Lung (tissue), 12 donors: ENCODE results near the gene TRIM63. TPM values are rescaled to one million over a fixed set of nuclear protein-coding genes. Genes with fewer than 3 reads are reported as not detected.

Experiments
- ATAC-seq: fragments of 200-7000 bp; cut with Tn5 transposase; one replicate; pipeline ENCODE4 v1.9.1; 2020; ENCODE audit warnings: moderate number of reproducible peaks; ENCODE audit not compliant: insufficient read depth, low FRiP score
- DNase-seq, 3 donors: peaks; one replicate each; pipeline ENCODE4 v3.0.0-alpha.2; 2013 to 2017
- H3K27ac ChIP-seq, 2 donors: one replicate each; pipeline ENCODE4 v1.5.1; 2013; ENCODE audit warnings: mild to moderate bottlenecking in 2 of 2, moderate library complexity in 2 of 2, control low read depth in 1 of 2, inconsistent platforms in 1 of 2, low read depth in 1 of 2, low read length in 1 of 2
- H3K27me3 ChIP-seq, 3 donors: one replicate each; pipeline ENCODE4 v1.5.1; 2013; ENCODE audit warnings: low read length in 2 of 3; ENCODE audit not compliant: control insufficient read depth in 3 of 3, insufficient read depth in 3 of 3
- H3K36me3 ChIP-seq, 4 donors: one replicate each; pipeline ENCODE4 v1.5.1; 2013; ENCODE audit warnings: low read length in 4 of 4, mild to moderate bottlenecking in 1 of 4, moderate library complexity in 1 of 4; ENCODE audit not compliant: control insufficient read depth in 4 of 4, insufficient read depth in 4 of 4
- H3K4me1 ChIP-seq, 5 donors: one replicate each; pipeline ENCODE4 v1.5.1; 2013; ENCODE audit warnings: low read length in 5 of 5, mild to moderate bottlenecking in 2 of 5, moderate library complexity in 1 of 5; ENCODE audit not compliant: control insufficient read depth in 5 of 5, insufficient read depth in 5 of 5
- H3K4me3 ChIP-seq: one replicate; pipeline ENCODE4 v1.5.1; 2013; ENCODE audit warnings: mild to moderate bottlenecking, control low read depth, moderate library complexity
- H3K9ac ChIP-seq, 2 donors: one replicate each; pipeline ENCODE4 v1.5.1; 2013; ENCODE audit warnings: low read length in 2 of 2, control low read depth in 1 of 2; ENCODE audit not compliant: insufficient read depth in 1 of 2
- H3K9me3 ChIP-seq, 4 donors: one replicate each; pipeline ENCODE4 v1.5.1; 2013; ENCODE audit warnings: low read length in 3 of 4, mild to moderate bottlenecking in 1 of 4, moderate library complexity in 1 of 4; ENCODE audit not compliant: control insufficient read depth in 4 of 4, insufficient read depth in 3 of 4
- CTCF ChIP-seq: IDR thresholded peaks from 2 replicates; pipeline ENCODE4 v1.5.1; 2012; ENCODE audit warnings: mild to moderate bottlenecking; ENCODE audit errors: control extremely low read depth, extremely low read depth
- WGBS, 2 donors: extraction: QIAGEN DNeasy Blood & Tissue Kit; methylation state at CpG; one replicate each; pipeline ENCODE4 v1.1.7; 2013; 5-methylcytosine and 5-hydroxymethylcytosine counted together
- polyA plus RNA-seq, 2 donors: library from polyadenylated mRNA; stranded (reverse); fragments of 200-250 nt; gene quantifications; one replicate each; pipeline ENCODE4 v1.2.1, GENCODE V29; 2013
- total RNA-seq, 2 donors: library from RNA; depleted of rRNA in 1 of 2; stranded (reverse); fragments of >200 nt in 1 of 2; gene quantifications; one replicate each; pipeline ENCODE4 v1.2.1, GENCODE V29; 2014 to 2021
- donor health status: control.
- donor health status: control.
- donor health status: Bipolar disorder and iron deficiency.
- donor health status: healthy.
- donor health status: DM: yes; HTN: yes; CAD: no.

TRIM63 gene
- total and polyA plus RNA-seq, 4 donors, result 0.12 to 0.31 (median 0.19) TPM

GRCh38 chr1:26032656-26033357 is 34.6 kb downstream of the TRIM63 start:
- Histone ChIP-seq H3K9ac (no peak overlapping the region), H3K36me3 (no peaks in the 10 kb centered on the region), H3K4me1 (peaks cover 0 to 12% (median 0%) of the 10 kb centered on the region in 5 donors), H3K4me3 (no peak overlapping the region), H3K27me3 (no peaks in the 10 kb centered on the region), H3K9me3 (no peaks in the 10 kb centered on the region), H3K27ac (no peak overlapping the region)
- no peak for ATAC-seq
- DNase-seq, result no peak
- no peak for TF ChIP-seq CTCF
- WGBS, 2 donors, result 78 to 81% methylated on average over 12 of the region's 12 CpGs

GRCh38 chr1:26031611-26032220 is 35.7 kb downstream of the TRIM63 start:
- H3K4me1 ChIP-seq, result peaks cover 0 to 12% (median 0%) of the 10 kb centered on the region in 5 donors
- no peak overlapping the region for H3K27ac ChIP-seq
- no peaks in the 10 kb centered on the region for H3K9me3 ChIP-seq
- H3K27me3 ChIP-seq, result no peaks in the 10 kb centered on the region
- no peak for TF ChIP-seq CTCF
- no peak for DNase-seq
- H3K4me3 ChIP-seq, result no peak overlapping the region
- no peak overlapping the region for H3K9ac ChIP-seq
- H3K36me3 ChIP-seq, result no peaks in the 10 kb centered on the region
- no peak for ATAC-seq
- 80 to 84% methylated on average over 3 of the region's 3 CpGs for WGBS, 2 donors

DNA sequence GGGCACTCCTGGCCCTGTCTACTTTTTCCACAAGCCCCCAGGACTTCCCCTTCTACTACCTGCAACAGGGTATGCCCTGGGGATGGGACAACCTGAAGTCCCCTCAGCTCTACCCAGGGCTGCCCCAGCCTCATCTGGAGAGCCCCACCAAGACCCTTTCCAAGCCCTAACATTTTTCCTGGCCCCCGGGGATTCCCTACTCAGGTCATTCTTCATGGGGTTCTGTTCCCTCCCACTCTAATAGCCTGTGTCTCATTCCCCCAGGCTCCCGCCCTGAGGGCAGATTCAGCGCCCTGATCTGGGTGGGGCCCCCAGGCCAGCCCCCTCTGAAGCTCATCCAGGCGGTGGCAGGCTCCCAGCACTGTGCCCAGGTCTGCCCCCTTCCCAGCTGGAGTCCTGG is 36.2 kb downstream of the TRIM63 start:
- TF ChIP-seq CTCF, result no peak
- no peak for ATAC-seq
- Histone ChIP-seq H3K9ac (no peak overlapping the region), H3K27me3 (no peaks in the 10 kb centered on the region), H3K27ac (no peak overlapping the region), H3K4me1 (peaks cover 0 to 11% (median 0%) of the 10 kb centered on the region in 5 donors), H3K9me3 (no peaks in the 10 kb centered on the region), H3K36me3 (no peaks in the 10 kb centered on the region), H3K4me3 (no peak overlapping the region)
- DNase-seq, result no peak
- 90 to 93% methylated on average over 4 of the region's 4 CpGs for WGBS, 2 donors
